ENCODE results near the gene PKIB.
A peak's percentile ranks its signal among the peaks of the same experiment; 100 is the strongest.

The PKIB gene

DNA sequence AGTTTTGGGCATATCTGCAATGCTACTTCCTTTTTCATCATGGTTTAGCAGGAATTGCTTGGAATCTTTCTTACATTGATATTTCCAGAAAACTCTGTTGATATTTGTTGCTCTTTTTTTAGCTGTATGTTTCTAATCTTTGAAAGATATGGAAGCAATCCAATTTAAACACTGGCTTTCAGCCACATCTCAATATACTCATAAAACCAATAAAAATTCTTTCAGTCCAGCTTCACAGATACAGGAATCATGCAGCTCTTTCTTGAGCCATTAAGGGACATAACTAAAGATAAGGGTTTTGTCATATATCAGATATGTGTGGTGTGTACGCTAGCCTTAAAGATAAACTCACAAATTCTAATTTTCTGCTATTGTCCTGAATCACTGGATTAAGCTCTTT is 47.4 kb downstream of the PKIB start:
- DNase-seq (ENCODE audit: low read depth): no peak
- H3K4me3 ChIP-seq (ENCODE audit: low read depth, low read length): no peak overlapping the region

DNA sequence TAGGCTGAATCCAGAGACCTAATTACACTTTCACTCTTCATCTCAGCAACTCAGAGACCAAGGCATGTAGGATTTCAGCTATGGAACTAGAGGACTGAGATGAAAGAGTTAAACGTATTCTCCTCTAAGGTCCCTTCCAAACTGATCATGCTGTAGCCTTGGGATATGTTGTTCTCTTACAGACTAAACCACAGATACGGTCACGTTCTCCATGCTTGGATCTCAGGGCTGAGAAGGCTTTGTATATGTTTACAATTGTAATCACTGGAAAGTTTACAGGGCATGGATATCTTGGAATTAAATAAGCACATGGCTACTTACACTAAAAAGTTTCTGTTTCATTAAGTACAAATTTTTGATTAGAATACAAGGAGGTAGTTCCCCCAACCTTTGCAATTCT is 50.1 kb downstream of the PKIB start:
- DNase-seq (ENCODE audit: low read depth): no peak
- H3K4me3 ChIP-seq (ENCODE audit: low read depth, low read length): no peak overlapping the region

DNA sequence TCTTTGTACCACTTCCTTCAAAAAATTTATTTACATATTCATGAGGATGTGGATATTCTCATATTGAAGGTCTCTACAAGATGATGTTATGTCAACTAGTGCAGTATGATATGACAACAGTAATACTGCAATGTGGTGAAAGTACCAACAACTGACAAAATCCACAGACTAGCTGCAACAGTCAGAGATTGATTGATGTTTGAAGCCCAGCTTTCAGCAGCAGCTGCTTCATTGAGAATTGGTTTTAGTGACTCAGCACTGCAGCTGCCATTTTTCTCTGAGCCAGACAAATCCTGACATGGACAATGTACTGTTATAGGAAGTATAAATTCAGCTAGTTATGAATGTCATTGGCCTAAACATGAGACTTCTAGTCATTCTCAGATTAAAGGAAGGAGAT is 53.8 kb downstream of the PKIB start:
- no peak for DNase-seq (ENCODE audit: low read depth)
- H3K4me3 ChIP-seq (ENCODE audit: low read depth, low read length): no peak overlapping the region

DNA sequence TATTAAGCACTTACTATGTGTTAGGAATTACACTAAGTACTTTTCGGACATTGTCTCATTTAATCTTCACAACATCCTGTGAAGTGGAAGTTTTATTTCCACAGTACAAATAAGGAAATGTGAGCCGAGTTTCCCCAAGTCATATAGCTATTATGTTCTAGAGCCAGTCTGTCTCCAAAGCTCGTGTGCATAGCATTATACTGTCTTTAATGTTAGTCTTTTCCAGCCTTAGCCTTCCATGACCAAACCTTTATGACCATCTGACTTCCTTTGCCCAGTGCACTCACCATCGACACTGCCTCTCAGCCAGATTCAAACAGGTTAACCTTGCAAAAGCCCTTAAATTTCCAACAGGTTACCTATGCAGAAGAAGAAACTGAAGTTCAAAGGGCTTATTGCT is 55.7 kb downstream of the PKIB start:
- DNase-seq (ENCODE audit: low read depth): no peak
- H3K4me3 ChIP-seq (ENCODE audit: low read depth, low read length): no peak overlapping the region

DNA sequence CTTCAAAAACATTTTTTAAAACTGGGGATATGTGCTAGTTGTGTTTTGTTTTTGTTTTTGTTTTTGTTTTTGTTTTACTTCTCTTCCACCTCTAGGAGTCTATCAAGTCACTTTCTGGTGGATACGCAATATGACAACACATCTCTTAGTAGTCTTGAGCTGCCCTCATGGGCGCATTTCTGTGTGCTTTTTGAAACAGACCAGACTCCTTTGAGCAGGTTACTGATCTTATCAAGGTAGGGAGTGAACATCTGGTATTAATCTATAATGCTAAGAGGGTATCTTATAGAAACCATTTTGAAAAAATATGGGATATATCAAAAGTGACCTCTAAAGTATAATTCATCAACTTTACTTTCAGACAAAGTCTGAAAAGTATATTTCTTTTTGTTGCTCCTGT is 56.2 kb downstream of the PKIB start:
- no peak overlapping the region for H3K4me3 ChIP-seq (ENCODE audit: low read depth, low read length)

DNA sequence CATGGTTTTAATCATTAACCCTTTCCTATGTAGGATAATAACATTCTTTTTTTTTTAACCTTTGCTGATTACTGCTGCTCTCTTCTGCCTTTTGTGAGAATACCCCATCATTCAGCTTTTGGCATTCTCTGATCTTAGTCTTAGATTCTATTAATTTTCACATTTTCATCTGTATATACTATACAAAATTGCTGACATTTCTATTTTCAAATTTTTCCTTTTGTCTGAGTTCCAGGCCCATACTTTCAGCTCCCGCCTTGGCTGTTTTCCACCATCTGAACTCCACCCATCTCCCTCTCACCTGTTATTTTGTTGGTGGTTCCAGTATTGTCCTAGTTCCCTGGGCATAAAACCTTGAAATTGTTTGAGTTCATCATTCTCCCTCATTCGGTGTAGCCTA is 59.2 kb downstream of the PKIB start:
- no peak overlapping the region for H3K4me3 ChIP-seq (ENCODE audit: low read depth, low read length)
- no peak for DNase-seq (ENCODE audit: low read depth)

More for the DNA sequence above, 56.2 kb downstream of the PKIB start:
- DNase-seq (ENCODE audit: low read depth): no peak

DNA sequence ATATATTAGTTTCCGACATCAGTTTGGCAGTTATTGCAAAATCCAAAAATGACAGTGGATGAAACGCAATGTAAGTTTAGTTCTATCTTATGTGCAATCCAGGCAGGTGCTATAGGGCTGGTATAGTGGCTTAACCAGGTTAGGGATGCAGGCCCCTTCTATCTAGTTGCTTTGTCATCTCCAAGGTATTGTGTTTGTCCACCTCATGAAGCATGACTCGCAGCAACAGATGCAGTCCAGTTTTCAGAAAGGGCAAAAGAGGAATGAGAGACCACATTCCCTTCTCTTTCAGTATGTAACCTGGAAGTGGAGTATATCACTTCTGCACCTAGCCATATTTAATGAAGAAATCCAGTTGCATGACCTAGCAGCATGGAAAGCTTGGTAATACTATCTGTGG is 59.7 kb downstream of the PKIB start:
- no peak overlapping the region for H3K4me3 ChIP-seq (ENCODE audit: low read depth, low read length)
- DNase-seq (ENCODE audit: low read depth): no peak

DNA sequence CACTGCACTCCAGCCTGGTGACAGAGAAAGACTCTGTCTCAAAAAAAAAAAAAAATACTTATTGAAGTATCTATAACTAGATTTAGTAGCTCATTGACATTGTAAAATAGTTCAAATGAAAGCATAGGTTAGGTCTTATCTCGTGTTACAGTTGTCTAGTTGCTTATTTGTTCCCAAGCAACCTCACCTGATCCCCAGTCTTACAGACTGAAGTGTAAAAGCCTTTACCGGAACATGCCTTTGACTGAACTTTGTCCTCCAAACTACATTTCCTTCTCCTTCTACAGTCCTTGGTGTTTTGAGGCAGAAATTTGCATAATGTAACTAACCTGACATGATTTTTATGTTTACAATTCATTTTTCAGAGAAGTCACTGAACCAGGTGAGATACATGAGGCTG is 61.0 kb downstream of the PKIB start:
- H3K4me3 ChIP-seq (ENCODE audit: low read depth, low read length): no peak overlapping the region
- no peak for DNase-seq (ENCODE audit: low read depth)

DNA sequence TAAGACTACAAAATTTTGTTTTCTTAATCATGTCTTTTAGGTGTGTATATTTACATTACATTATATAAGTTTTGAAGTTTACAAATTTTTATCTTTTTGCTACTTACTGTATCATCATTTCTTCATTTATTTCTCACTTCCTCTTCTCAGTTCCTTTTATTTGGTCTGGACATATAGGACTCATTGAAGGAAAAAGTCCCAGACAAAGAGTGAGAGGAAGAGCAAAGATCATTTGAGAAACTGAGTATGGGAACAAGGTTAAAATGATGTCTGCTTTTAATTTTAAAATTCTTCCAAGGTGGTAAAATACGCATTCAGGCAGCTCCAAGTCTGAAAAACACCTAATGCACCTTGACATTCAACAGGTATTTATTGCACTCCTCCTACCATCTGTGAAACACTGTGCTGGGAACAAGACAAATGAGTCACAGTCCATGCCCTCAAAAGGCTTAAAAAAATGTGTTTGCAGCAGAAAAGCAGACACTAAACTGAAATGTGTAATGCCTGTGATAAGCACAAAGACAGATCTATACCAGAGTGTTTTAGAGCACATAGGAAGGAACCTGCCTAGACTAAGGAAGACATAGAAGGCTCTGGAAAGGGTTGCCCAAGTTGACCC is 63.2 kb downstream of the PKIB start:
- H3K4me3 ChIP-seq (ENCODE audit: low read depth, low read length): no peak overlapping the region
- DNase-seq (ENCODE audit: low read depth): no peak

DNA sequence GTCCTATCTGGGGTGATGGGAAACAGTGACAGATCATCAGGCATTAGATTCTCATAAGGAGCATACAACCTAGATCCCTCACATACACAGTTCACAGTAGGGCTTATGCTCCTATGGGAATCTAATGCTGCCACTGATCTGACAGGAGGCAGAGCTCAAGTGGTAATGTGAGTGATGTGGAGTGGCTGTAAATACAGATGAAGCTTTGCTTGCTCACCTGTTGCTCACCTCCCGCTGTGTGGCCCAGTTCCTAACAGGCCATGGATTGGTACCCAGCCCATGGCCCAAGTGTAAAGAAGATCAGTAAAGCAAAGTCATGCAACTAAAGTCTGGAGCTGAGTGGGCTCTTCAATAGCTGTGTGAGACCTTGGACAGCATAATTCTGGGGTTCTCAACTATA is 65.9 kb downstream of the PKIB start:
- DNase-seq (ENCODE audit: low read depth): no peak
- no peak overlapping the region for H3K4me3 ChIP-seq (ENCODE audit: low read depth, low read length)

DNA sequence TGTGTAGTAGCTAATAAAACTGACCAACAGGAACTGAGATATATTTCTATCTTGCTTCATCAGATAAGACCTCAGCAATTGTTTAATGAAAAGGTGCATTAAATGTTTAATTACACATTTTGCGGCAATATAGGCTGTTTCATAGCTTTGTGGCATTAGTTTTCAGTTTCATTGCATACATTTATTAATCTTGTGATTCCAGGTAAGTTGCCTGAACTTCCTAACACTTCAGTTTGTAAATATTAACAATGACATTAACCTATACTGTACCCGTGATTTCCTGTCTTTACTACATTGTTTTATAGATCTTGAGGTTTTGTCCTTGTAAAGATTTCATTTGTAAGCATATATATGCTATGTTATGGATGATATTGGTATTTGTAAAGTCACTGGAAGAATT is 66.5 kb downstream of the PKIB start:
- no peak for DNase-seq (ENCODE audit: low read depth)

DNA sequence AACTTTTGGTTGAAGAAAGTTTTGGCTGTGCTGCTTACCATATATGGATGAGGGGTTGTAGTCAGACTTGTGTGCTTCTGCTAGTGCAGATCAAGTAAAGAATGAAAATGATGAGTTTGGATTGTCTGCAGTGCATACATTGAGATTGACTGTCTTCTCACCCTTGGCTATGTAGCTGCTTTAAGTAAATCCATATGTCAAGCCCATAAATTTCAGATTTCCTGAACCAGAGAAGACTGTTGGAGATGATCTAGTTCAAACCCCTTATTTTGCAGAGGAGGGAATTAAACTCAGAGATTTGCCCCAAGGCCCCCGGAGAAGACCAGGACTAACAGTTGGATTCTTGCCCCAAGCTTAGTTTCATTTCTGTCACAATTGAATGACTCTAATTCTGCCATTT is 67.2 kb downstream of the PKIB start:
- DNase-seq (ENCODE audit: low read depth): no peak
- no peak overlapping the region for H3K4me3 ChIP-seq (ENCODE audit: low read depth, low read length)

More for the DNA sequence above, 66.5 kb downstream of the PKIB start:
- H3K4me3 ChIP-seq (ENCODE audit: low read depth, low read length): no peak overlapping the region

DNA sequence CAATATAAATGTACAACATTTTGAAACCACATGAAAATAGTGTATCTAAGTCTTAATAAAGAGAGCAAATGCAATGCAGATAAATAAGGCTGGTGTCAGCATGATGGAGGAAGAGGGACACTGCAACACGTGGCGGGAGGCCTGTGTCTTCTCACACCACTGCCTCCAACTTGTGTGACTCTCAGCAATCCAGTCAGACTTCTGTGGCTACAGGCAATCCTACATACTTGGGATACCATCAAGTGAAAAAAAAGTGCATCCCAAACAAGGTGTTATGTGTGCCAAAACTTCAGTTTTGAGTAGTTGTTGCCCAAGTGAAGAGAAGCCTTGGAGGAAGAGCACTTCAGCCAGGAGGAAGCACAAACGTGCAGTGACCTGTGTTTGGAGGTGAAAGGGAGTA is 68.6 kb downstream of the PKIB start:
- no peak overlapping the region for H3K4me3 ChIP-seq (ENCODE audit: low read depth, low read length)
- no peak for DNase-seq (ENCODE audit: low read depth)

DNA sequence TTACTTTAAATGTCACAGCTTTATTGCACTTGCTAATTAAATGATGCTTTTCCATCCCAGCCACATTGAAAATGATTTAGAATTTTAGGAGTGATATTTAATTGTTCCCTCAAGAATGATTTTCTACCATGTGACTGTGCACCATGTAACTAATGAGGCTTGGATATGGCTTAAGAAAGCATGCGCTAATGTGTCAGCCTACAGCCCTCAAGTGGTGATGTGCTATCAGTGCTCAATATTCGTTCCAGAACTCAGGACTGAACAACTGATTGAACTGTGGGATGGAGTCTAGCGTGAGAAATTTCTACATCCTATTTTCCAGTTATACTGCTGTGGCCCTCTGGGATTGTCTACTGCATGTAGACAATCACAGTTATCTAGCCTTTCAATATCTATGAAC is 71.5 kb downstream of the PKIB start:
- no peak for DNase-seq (ENCODE audit: low read depth)
- H3K4me3 ChIP-seq (ENCODE audit: low read depth, low read length): no peak overlapping the region

DNA sequence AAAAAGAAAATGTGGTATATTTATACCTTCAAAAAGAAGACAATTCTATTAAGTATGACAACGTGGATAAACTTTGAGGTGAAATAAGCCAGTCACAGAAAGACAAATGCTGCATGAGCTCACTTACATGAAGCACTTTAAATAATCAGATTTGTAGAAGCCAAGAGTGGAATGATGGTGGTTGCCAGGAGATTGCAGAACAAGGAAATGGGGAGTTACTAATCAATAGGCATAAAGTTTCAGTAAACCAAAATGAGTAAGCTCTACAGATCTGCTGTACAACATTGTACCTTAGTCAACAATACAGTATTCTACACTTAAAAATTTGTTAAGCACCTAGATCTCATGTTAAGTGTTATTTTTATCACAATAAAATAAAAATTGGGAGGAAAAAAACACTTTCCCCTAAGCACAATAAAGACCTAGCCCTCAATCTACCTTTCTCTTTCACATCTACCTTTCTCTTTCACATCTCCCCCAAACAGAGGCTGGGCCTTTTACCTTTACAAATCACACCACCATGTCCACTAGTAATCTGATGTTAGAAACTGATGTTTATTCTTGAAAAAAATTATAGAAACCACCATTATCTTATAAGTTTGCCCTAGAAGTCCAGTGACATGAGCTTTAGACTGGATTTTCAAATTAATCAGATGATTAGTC is 73.9 kb downstream of the PKIB start:
- H3K4me3 ChIP-seq (ENCODE audit: low read depth, low read length): no peak overlapping the region
- DNase-seq (ENCODE audit: low read depth): no peak

DNA sequence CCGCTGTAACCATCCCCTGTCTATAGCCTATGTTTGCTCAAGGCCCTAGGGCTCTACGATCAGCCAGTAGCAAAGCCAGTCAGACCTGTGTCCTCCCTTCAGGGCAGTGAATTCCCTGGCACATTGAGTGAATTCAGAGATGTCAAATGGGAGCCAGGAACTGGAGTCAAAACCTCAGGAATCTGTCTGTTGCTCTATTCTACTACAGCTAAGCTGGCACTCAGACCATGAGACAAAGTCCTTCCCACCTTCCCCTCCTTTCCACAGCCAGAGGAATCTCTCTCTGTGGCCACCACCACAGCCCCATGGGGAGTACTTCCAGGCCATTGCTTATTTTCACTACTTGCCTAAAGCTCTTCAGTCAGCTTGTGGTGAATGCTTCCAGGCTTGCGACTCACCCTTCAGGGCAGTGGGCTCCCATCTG is 82.0 kb downstream of the PKIB start:
- H3K4me3 ChIP-seq (ENCODE audit: low read depth, low read length): no peak overlapping the region
- peak; percentile 89 for DNase-seq (ENCODE audit: low read depth)

DNA sequence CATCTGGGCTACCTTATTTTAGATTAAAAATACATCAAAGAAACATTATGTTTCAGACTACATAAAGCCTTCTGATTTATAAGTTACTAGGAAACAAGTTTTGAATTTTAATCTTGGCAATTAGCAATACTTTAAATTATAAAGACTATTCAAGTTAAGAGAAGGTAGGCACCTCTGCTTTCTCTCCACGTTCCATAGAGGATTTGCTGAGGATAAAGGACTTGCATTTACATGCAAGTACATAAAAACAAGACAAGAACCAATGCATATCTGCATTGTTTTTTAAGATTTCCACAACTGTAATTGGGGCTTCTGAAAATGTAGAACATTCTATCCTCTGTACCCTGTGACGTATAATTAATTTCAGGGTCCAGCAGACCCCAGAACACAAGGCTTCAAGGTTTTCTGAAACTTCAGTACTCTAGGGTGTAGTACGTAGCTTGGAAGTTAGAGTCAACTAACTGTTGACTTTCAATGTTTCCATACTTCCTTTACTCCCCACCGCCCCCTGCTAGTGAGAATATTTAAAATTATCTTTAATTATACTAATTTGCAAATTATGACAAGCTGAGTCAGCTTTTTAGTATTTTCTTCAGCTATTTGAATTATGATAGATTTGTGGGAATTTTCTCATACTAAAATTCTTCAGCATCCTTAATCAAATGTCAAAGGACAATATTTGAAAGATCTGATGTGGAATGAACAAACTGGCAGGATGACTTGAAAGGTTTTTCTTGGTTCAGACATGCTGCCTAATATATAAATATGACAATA is 82.8 kb downstream of the PKIB start:
- no peak overlapping the region for H3K4me3 ChIP-seq (ENCODE audit: low read depth, low read length)
- DNase-seq (ENCODE audit: low read depth): no peak

DNA sequence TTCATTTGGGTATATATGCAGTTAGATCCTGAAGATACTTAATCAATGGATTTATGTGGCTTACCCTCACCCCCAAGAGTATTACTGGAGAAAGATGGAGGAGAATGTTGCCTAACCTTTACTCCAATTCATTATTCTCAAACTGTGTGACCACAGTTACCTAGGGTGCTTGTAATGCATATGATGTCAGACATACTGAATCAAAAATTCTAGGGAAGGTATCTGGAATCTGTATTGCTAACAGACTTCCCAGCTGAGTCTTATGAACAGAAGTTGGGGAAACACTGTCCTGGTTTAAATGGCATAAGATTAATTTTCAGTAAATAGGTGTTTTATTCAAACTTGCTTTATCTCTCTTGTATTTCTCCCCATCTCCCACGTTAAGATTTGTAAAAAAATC is 83.9 kb downstream of the PKIB start:
- no peak for DNase-seq (ENCODE audit: low read depth)
- no peak overlapping the region for H3K4me3 ChIP-seq (ENCODE audit: low read depth, low read length)

DNA sequence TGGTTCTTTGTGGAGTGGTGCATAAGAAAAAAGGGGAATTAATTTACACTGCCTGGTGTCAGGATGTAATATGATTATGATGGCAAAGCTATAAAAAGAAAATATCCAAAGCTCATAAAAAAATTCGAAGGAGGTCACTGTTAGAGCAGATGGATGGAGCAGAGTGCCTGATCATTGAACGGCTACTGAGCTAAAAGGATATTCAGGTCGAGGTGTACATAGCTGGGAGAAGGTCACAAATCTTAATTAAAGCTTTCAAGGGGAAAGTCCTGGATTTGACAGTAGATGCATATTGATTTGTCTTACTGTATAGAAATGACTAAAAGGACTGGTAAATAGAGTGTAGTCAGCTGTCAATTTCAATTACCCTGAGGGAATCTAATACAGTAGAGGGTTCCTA is 84.4 kb downstream of the PKIB start:
- no peak overlapping the region for H3K4me3 ChIP-seq (ENCODE audit: low read depth, low read length)
- DNase-seq (ENCODE audit: low read depth): no peak

DNA sequence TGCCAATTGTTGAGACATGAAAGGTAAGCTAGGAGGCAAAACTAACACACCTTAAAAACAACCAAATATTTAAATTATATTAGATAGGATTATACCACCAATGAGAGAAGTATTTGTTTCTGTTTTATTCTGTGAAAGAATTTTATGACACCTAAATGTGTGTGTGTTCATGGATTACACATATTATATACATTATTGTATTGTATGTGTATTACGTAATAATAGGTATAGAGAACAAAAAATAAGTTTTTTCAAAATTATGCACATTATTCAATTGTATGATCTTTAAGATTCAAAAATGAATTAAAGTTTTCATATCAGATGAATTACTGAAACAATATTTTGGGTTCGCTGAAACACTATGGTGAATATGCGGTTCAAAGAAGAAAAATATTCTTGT is 85.0 kb downstream of the PKIB start:
- no peak overlapping the region for H3K4me3 ChIP-seq (ENCODE audit: low read depth, low read length)
- no peak for DNase-seq (ENCODE audit: low read depth)

DNA sequence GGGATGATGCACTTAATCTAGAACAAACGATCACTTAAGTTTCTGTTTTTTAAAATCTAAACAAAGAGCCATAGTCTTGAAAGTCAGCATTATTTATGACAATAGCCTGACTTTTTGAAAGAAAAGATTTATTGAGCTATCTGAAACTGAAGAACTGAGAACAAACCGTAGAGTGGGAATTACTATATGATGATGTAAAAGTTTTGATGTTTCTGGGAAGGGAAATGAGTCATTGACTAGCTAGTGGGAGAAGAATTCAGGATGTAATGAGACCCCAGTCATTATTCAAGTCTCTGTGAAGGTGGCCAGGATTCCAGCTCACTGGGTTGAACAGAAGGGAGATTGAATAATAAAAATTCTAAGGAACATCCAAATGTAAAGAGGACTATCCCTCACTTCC is 85.9 kb downstream of the PKIB start:
- H3K4me3 ChIP-seq (ENCODE audit: low read depth, low read length): no peak overlapping the region
- DNase-seq (ENCODE audit: low read depth): peak; percentile 87

Measured in skeletal muscle cell (primary cell).